A549 (cell line): ENCODE measurements around the gene CPA5. TPM values are rescaled to one million over a fixed set of nuclear protein-coding genes. Genes with fewer than 3 reads are reported as not detected.

Experiments used
- ATAC-seq, 2 experiments: fragments of 200-7000 bp in 1 of 2; fragments of >200 bp in 1 of 2; cut with Nextera tagmentation in 1 of 2; cut with Tn5 transposase in 1 of 2; 3 replicates each; pipeline versions ENCODE4 v1.8.0 to v1.9.1; 2018 to 2020; ENCODE audit warnings: mild to moderate bottlenecking in 1 of 2, moderate library complexity in 1 of 2
- CTCF ChIA-PET: fragments of 300-600 bp; sonication (Branson Sonifier 250); formaldehyde crosslinking; extraction: SDS; loops from one replicate; lab custom pipeline; 2021; ENCODE audit warnings: antibody characterized with exemption, inconsistent platforms; lab: Yijun Ruan, JAX
- POLR2A ChIA-PET: fragments of 350-600 bp; formaldehyde crosslinking; extraction: SDS; loops from one replicate; lab custom pipeline; 2021; ENCODE audit warnings: antibody characterized with exemption, inconsistent platforms; lab: Yijun Ruan, JAX
- DNase-seq, 2 experiments: peaks; one replicate each; pipeline versions ENCODE4 v3.0.0 to v3.0.0-alpha.2; 2011 to 2016; ENCODE audit warnings: low read depth in 1 of 2, low spot score in 1 of 2
- FAIRE-seq: peaks from 2 replicates; lab custom pipeline; 2011; peaks lifted over from hg19 to GRCh38; lab: Jason Lieb, UNC
- H3K27ac ChIP-seq, 2 experiments: fragments of >200 bp; sonication (Bioruptor Twin); formaldehyde crosslinking; 3 replicates each; pipeline ENCODE4 v1.5.1; 2016 to 2017
- H3K4me1 ChIP-seq: fragments of >200 bp; sonication (Bioruptor Twin); formaldehyde crosslinking; 3 replicates; pipeline ENCODE4 v1.6.1; 2016
- H3K4me2 ChIP-seq: fragments of >200 bp; sonication (Bioruptor Twin); formaldehyde crosslinking; 3 replicates; pipeline ENCODE4 v1.6.1; 2016
- H3K4me3 ChIP-seq: fragments of >200 bp; sonication (Bioruptor Twin); formaldehyde crosslinking; 3 replicates; pipeline ENCODE4 v1.5.1; 2016
- H3K9me3 ChIP-seq: fragments of >200 bp; sonication (Bioruptor Twin); formaldehyde crosslinking; 3 replicates; pipeline ENCODE4 v1.6.1; 2016
- CEBPB ChIP-seq, 2 experiments: fragments of >200 bp in 1 of 2; sonication (Bioruptor Twin) in 1 of 2; formaldehyde crosslinking in 1 of 2; IDR thresholded peaks; 2 replicates each; pipeline ENCODE4 v1.6.1; 2012 to 2016
- CHD2 ChIP-seq: fragments of 150-350 bp; IDR thresholded peaks from 2 replicates; pipeline ENCODE4 v1.6.1; 2014; ENCODE audit warnings: low read length; ENCODE audit not compliant: partially characterized antibody
- CHD4 ChIP-seq: fragments of 200-600 bp; sonication (generic); IDR thresholded peaks from 2 replicates; pipeline ENCODE4 v1.6.1; 2016; ENCODE audit warnings: antibody characterized with exemption, mild to moderate bottlenecking, borderline replicate concordance
- CTCF ChIP-seq: fragments of >200 bp; sonication (Bioruptor Twin); formaldehyde crosslinking; IDR thresholded peaks from 3 replicates; pipeline ENCODE4 v1.5.1; 2016
- EHF ChIP-seq: fragments of 250-450 bp; sonication (Bioruptor Pico); IDR thresholded peaks from 2 replicates; pipeline ENCODE4 v1.5.0; 2020; ENCODE audit warnings: mild to moderate bottlenecking
- ELK1 ChIP-seq: fragments of 150-350 bp; IDR thresholded peaks from 2 replicates; pipeline ENCODE4 v1.6.1; 2014; ENCODE audit warnings: low read depth, mild to moderate bottlenecking, low read length
- FOXS1 ChIP-seq: fragments of 250-450 bp; sonication (Bioruptor Pico); IDR thresholded peaks from 2 replicates; pipeline ENCODE4 v1.5.0; 2020; ENCODE audit warnings: mild to moderate bottlenecking, moderate library complexity
- GATA3 ChIP-seq: IDR thresholded peaks from 2 replicates; pipeline ENCODE4 v1.6.1; 2012; ENCODE audit warnings: borderline replicate concordance
- HEYL ChIP-seq: fragments of 250-450 bp; sonication (Bioruptor Pico); IDR thresholded peaks from 2 replicates; pipeline ENCODE4 v1.8.0; 2021; ENCODE audit warnings: mild to moderate bottlenecking, moderate library complexity
- HMGXB4 ChIP-seq: fragments of 250-450 bp; sonication (Bioruptor Pico); IDR thresholded peaks from 2 replicates; pipeline ENCODE4 v1.5.0; 2021; ENCODE audit warnings: mild to moderate bottlenecking, moderate library complexity, borderline replicate concordance
- HOXA7 ChIP-seq: fragments of 250-450 bp; sonication (Bioruptor Pico); IDR thresholded peaks from 2 replicates; pipeline ENCODE4 v1.5.0; 2020; ENCODE audit warnings: mild to moderate bottlenecking, moderate library complexity
- HOXB5 ChIP-seq: fragments of 250-450 bp; sonication (Bioruptor Pico); IDR thresholded peaks from 2 replicates; pipeline ENCODE4 v1.5.0; 2020; ENCODE audit warnings: mild to moderate bottlenecking, moderate library complexity
- KDM1A ChIP-seq: fragments of 200-600 bp; sonication (generic); IDR thresholded peaks from 2 replicates; pipeline ENCODE4 v1.6.1; 2016; ENCODE audit warnings: low read depth, mild to moderate bottlenecking
- KDM5A ChIP-seq: fragments of 200-600 bp; sonication (generic); IDR thresholded peaks from 2 replicates; pipeline ENCODE4 v1.6.1; 2016; ENCODE audit warnings: antibody characterized with exemption, mild to moderate bottlenecking
- MAFK ChIP-seq: fragments of 450-650 bp; IDR thresholded peaks from 2 replicates; pipeline ENCODE4 v1.6.1; 2014; ENCODE audit not compliant: partially characterized antibody
- MAZ ChIP-seq: fragments of 150-350 bp; IDR thresholded peaks from 2 replicates; pipeline ENCODE4 v1.6.1; 2014; ENCODE audit warnings: antibody characterized with exemption, low read depth, low read length, borderline replicate concordance
- MYC ChIP-seq: IDR thresholded peaks from 2 replicates; pipeline ENCODE4 v1.6.1; 2012; ENCODE audit warnings: mild to moderate bottlenecking, inconsistent platforms, low read length, improper control_type of control experiment, borderline replicate concordance
- NFE2L2 ChIP-seq: fragments of 150-350 bp; conservative IDR thresholded peaks from 2 replicates; pipeline ENCODE4 v1.6.1; 2014; ENCODE audit warnings: low read length
- POLR2AphosphoS2 ChIP-seq: conservative IDR thresholded peaks from 2 replicates; pipeline ENCODE4 v1.6.1; 2012; ENCODE audit warnings: low read length, improper control_type of control experiment, inconsistent platforms
- RNF2 ChIP-seq: fragments of 200-600 bp; sonication (generic); IDR thresholded peaks from 2 replicates; pipeline ENCODE4 v1.6.1; 2016; ENCODE audit warnings: low read depth, mild to moderate bottlenecking, antibody characterized with exemption, moderate library complexity, borderline replicate concordance
- SMC3 ChIP-seq: fragments of >200 bp; sonication (Bioruptor Twin); formaldehyde crosslinking; IDR thresholded peaks from 3 replicates; pipeline ENCODE4 v1.6.1; 2018; ENCODE audit warnings: inconsistent platforms
- TFCP2L1 ChIP-seq: fragments of 250-450 bp; sonication (Bioruptor Pico); IDR thresholded peaks from 2 replicates; pipeline ENCODE4 v1.5.0; 2021; ENCODE audit warnings: mild to moderate bottlenecking
- TP53 ChIP-seq: fragments of 250-450 bp; sonication (Bioruptor Pico); IDR thresholded peaks from 2 replicates; pipeline ENCODE4 v1.5.0; 2021; ENCODE audit warnings: mild to moderate bottlenecking, moderate library complexity
- ZC3H11A ChIP-seq: fragments of 450-650 bp; IDR thresholded peaks from 2 replicates; pipeline ENCODE4 v1.6.1; 2014; ENCODE audit warnings: antibody characterized with exemption, mild to moderate bottlenecking
- ZFP36 ChIP-seq: fragments of 450-650 bp; IDR thresholded peaks from 2 replicates; pipeline ENCODE4 v1.6.1; 2014; ENCODE audit warnings: borderline replicate concordance; ENCODE audit not compliant: partially characterized antibody
- ZNF302 ChIP-seq: fragments of 250-450 bp; sonication (Bioruptor Pico); IDR thresholded peaks from 2 replicates; pipeline ENCODE4 v1.9.0; 2021; ENCODE audit warnings: inconsistent platforms, mild to moderate bottlenecking, moderate library complexity
- ZSCAN20 ChIP-seq: fragments of 250-450 bp; sonication (Bioruptor Pico); IDR thresholded peaks from 2 replicates; pipeline ENCODE4 v1.8.0; 2022; ENCODE audit warnings: mild to moderate bottlenecking, moderate library complexity
- WGBS: methylation state at CpG from one replicate; pipeline ENCODE4 v1.1.6; 2017; ENCODE audit errors: missing lambda C conversion rate; 5-methylcytosine and 5-hydroxymethylcytosine counted together
- polyA plus RNA-seq, 4 experiments: library from polyadenylated mRNA; depleted of rRNA in 3 of 4; stranded (reverse); fragments of >200 nt; fragmentation: RNase III in 1 of 4; extraction: RNeasy Plus Mini Kit Qiagen cat#74134 plus additional on column Dnase treatment in 1 of 4; gene quantifications; 2 replicates in 3 of 4; 3 replicates in 1 of 4; pipeline ENCODE4 v1.2.3, GENCODE V29; 2011 to 2017

The CPA5 gene
- polyA plus RNA-seq, 2 of the 4 experiments (the other 2 are of a cell fraction): not detected

GRCh38 chr7:130332259-130333053 lies 12.2 kb upstream of the CPA5 start:
- 65% methylated on average over 4 of the region's 4 CpGs for WGBS
- Histone ChIP-seq H3K9me3 (no peaks in the 10 kb centered on the region), H3K4me1 (no peaks in the 10 kb centered on the region), H3K4me3 (no peak overlapping the region), H3K27ac (no peak overlapping the region), H3K4me2 (no peak overlapping the region)
- POLR2A ChIA-PET: no interaction called here
- TF ChIP-seq ZC3H11A: peak; percentile 80
- no peak for TF ChIP-seq HOXB5 (CRISPR knock-in tag)
- ATAC-seq (no peak), DNase-seq (no peak), FAIRE-seq (no peak)
- CTCF ChIA-PET: interaction anchor here (1.0 kb wide), 1 partner anchor 18 kb away, joined by 3 read pairs; no protein-coding TSS in a partner anchor

- 48% methylated on average over 2 of the region's 2 CpGs for WGBS
- no peaks in the 10 kb centered on the region for H3K4me1 ChIP-seq
- H3K4me3 ChIP-seq: no peak overlapping the region
- no peaks in the 10 kb centered on the region for H3K9me3 ChIP-seq
- TF ChIP-seq ZSCAN20 (CRISPR knock-in tag) (no peak), ZNF302 (CRISPR knock-in tag) (no peak), EHF (CRISPR knock-in tag) (no peak), POLR2AphosphoS2 (no peak), MYC (no peak), SMC3 (no peak), ZFP36 (no peak), HEYL (no peak), HOXB5 (CRISPR knock-in tag) (no peak), CEBPB (IDR thresholded peaks at IDR 0.05) (no peak), TFCP2L1 (no peak), MAFK (no peak), CTCF (no peak), GATA3 (no peak), MAZ (no peak)
- CTCF ChIA-PET: no interaction called here
- no peak overlapping the region for H3K27ac ChIP-seq
- ATAC-seq (no peak), FAIRE-seq (no peak), DNase-seq (no peak)
- POLR2A ChIA-PET: no interaction called here
- no peak overlapping the region for H3K4me2 ChIP-seq
These were observed 10.8 kb upstream of the CPA5 start for GRCh38 chr7:130333832-130334231.

GRCh38 chr7:130334274-130334673 lies 10.3 kb upstream of the CPA5 start:
- Histone ChIP-seq H3K4me2 (no peak overlapping the region), H3K4me1 (no peaks in the 10 kb centered on the region), H3K9me3 (no peaks in the 10 kb centered on the region), H3K27ac (no peak overlapping the region), H3K4me3 (no peak overlapping the region)
- ATAC-seq (no peak), DNase-seq (no peak), FAIRE-seq (no peak)
- 64% methylated on average over 6 of the region's 6 CpGs for WGBS
- ChIA-PET CTCF (no interaction called here), POLR2A (no interaction called here)
- TF ChIP-seq ELK1 (no peak), CHD2 (no peak), TFCP2L1 (no peak), CTCF (no peak), ZSCAN20 (CRISPR knock-in tag) (no peak), FOXS1 (CRISPR knock-in tag) (no peak), RNF2 (no peak), SMC3 (no peak), HOXA7 (CRISPR knock-in tag) (no peak), KDM5A (no peak), TP53 (CRISPR knock-in tag) (no peak), HMGXB4 (CRISPR knock-in tag) (no peak), KDM1A (no peak), ZNF302 (CRISPR knock-in tag) (no peak), HOXB5 (CRISPR knock-in tag) (no peak), CHD4 (no peak), NFE2L2 (no peak), CEBPB (IDR thresholded peaks at IDR 0.05) (no peak)
